ENCODE data around the gene PTPRE.

Gene PTPRE

DNA sequence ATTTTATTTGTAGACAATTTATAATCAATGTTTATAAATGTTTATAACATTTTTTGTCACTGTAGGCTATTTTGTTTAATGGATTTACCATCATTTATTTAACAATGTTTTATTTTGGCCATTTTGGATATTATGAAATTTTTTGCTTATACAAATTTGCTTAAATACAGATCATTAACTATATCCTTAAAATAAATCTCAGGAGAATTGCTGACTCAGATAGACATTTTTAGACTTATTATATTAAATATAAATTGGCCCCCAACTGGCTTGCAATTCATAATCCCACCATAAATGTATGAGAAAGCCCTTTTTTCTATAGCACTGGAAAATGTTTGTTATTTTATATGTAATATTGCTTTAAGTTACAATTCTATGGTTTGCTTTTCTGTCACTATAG is 10.3 kb upstream of the PTPRE start:
- DNase-seq (ENCODE audit: low read depth), result no peak
- no peak overlapping the region for H3K4me3 ChIP-seq (ENCODE audit: low read depth, low read length)
- TF ChIP-seq, protein P1, sequence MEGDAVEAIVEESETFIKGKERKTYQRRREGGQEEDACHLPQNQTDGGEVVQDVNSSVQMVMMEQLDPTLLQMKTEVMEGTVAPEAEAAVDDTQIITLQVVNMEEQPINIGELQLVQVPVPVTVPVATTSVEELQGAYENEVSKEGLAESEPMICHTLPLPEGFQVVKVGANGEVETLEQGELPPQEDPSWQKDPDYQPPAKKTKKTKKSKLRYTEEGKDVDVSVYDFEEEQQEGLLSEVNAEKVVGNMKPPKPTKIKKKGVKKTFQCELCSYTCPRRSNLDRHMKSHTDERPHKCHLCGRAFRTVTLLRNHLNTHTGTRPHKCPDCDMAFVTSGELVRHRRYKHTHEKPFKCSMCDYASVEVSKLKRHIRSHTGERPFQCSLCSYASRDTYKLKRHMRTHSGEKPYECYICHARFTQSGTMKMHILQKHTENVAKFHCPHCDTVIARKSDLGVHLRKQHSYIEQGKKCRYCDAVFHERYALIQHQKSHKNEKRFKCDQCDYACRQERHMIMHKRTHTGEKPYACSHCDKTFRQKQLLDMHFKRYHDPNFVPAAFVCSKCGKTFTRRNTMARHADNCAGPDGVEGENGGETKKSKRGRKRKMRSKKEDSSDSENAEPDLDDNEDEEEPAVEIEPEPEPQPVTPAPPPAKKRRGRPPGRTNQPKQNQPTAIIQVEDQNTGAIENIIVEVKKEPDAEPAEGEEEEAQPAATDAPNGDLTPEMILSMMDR (IDR thresholded peaks at IDR 0.05; ENCODE audit: low read depth, low read length, missing control alignments), result no peak
- in situ Hi-C loops (cut with HindIII; ENCODE audit: low sequenced_read_pairs), result no loop called here

DNA sequence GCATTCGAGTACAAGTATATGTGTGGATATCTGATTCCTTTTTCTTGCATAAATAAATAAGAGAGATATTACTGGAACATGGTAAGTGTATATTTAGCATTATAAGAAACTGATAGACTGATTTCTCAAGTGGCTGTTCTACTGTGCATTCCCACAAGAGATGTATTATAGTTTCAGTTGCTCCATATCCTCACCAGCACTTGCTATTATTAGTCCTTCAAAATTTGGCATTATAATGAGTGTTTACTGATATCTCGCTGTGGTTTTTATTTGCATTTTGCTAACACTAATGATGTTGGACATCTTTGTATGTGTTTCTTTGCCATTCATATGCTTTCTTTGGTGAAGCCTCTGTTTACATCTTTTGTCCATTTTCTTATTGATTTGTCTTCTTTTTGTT is 9.7 kb upstream of the PTPRE start:
- no peak overlapping the region for H3K4me3 ChIP-seq (ENCODE audit: low read depth, low read length)
- TF ChIP-seq, protein P1 (IDR thresholded peaks at IDR 0.05; ENCODE audit: low read depth, low read length, missing control alignments), result no peak
- no peak for DNase-seq (ENCODE audit: low read depth)
- in situ Hi-C loops (cut with HindIII; ENCODE audit: low sequenced_read_pairs), result no loop called here

DNA sequence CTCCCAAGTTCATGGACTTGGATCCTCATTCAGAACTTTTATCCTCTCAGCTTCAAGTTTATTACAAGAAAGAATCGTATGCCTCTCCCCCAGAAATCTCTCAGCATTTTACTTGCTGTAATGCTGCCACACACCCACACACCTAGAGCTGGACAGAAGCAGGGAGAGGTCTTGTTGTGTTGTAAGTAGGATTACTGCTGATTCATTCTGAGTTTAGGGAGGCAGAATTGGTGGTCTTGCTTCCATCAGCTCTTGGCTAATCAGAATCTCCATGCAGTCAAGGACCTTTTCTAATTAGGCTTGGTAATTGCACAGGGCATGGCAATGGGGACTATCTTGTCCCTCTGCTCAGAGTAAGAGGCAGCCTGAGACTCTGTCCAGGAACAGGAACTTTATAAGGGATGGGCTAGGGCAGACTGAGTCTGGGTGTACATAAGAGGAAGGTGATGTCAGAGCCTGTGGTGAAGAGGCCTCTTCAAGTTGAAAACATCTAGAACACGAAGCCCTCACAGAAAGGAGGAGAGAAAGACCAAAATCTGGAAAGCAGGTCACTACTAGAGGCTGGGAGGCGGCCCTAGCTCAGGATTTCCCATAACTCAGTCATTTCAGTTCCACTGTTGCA is 7.0 kb upstream of the PTPRE start:
- no peak for DNase-seq (ENCODE audit: low read depth)
- TF ChIP-seq, protein P1 (IDR thresholded peaks at IDR 0.05; ENCODE audit: low read depth, low read length, missing control alignments), result no peak

DNA sequence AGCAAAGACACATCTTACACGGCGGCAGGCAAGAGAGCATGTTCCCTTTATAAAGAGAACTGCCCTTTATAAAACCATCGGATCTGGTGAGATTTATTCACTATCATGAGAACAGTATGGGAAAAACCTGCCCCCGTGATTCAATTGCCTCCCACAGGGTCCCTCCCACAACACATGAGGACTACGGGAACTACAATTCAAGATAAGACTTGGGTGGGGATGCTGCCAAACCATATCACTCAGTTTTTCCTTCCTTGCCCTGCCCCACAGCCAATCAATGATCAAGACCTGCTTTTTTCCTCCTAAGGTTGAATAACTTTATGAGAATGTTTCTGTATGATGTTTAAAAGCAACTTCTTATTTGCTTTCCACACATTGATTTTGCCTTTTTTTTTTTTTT is 3.1 kb upstream of the PTPRE start:
- in situ Hi-C loops (cut with HindIII; ENCODE audit: low sequenced_read_pairs), result no loop called here
- no peak overlapping the region for H3K4me3 ChIP-seq (ENCODE audit: low read depth, low read length)
- no peak for DNase-seq (ENCODE audit: low read depth)
- TF ChIP-seq, protein P1 (IDR thresholded peaks at IDR 0.05; ENCODE audit: low read depth, low read length, missing control alignments), result no peak

More for the DNA sequence above, 7.0 kb upstream of the PTPRE start:
- H3K4me3 ChIP-seq (ENCODE audit: low read depth, low read length), result no peak overlapping the region
- in situ Hi-C loops (cut with HindIII; ENCODE audit: low sequenced_read_pairs), result no loop called here

DNA sequence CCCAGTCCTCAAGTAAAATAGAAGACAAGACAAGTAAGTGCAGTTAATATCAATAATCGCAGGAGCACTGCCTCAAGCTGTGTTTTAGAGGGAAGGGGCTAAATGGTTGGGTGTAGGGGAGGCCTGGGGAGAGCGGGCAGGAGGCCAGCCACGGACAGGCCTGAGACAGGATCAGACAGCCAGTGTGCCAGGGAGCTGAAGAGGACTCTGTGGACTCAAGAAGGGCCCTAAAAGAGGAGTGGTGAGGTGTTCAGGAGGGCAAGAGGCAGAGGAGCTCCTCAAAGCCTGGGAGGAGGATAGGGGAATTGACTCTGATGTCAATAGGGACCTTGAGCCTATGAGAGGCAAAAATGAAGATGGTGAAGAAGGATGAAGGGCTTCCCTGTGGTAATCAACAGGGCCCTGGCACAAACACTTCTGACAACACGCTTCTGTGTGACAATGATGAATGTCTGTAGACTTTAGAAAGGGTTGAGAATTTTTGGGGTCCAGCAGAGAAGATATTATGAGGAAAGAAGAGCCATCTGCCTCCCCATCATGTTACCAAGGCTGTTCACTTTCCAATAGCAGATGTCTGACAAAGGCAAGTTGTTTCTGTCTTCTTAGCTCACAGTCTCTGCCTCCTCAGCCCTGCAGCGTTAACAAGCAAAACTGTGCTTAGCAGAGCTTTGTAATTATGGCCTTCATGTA is 2.4 kb upstream of the PTPRE start:
- TF ChIP-seq, protein P1 (IDR thresholded peaks at IDR 0.05; ENCODE audit: low read depth, low read length, missing control alignments), result no peak
- no peak overlapping the region for H3K4me3 ChIP-seq (ENCODE audit: low read depth, low read length)
- no peak for DNase-seq (ENCODE audit: low read depth)
- in situ Hi-C loops (cut with HindIII; ENCODE audit: low sequenced_read_pairs), result no loop called here

DNA sequence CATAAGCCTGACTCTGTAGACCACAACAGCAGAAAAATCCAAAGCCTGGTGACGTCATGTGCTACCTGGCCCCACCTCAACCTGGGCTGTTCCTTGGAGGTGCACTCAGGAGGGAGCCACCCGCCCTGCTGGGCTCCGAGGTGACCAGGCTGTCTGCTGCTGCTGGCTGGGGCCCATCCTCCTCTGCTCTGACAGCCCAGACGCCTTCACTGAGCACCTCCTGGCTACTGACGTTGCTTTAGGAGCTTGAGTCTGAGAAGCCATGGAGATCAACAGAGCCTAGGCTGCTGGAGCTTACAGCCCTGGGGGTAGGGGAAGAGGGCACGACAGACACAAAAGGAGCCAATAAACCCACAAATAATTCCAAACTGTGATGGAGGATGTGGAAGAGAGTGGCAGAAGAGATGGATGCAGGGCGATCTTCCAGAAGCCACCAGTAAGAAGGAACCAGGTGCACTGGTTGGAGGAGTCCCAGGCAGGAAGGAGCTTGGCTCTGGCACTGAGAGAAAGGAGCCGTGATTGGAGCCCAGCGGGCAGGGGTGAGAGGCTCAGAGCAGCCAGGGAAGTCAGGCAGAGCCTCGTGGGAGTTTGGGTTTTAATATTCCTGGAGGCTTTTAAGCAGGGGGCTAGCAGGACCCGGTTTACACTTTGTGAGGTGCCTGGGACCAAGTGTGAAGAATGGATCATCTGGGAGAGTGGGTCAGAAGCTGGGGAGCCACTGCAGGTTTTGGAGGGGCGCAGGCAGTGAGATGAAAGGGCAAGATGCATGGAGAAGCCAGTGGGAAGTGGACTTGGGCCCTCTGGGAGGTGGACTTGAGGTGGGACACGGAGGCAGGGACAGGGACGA is 1.7 kb upstream of the PTPRE start:
- TF ChIP-seq, protein P1 (IDR thresholded peaks at IDR 0.05; ENCODE audit: low read depth, low read length, missing control alignments), result no peak

More for the DNA sequence above, 1.7 kb upstream of the PTPRE start:
- no peak overlapping the region for H3K4me3 ChIP-seq (ENCODE audit: low read depth, low read length)
- in situ Hi-C loops (cut with HindIII; ENCODE audit: low sequenced_read_pairs), result no loop called here
- no peak for DNase-seq (ENCODE audit: low read depth)
